Fibroblast of skin of left quadriceps (primary cell): ENCODE results near the gene LEFTY1.
A peak's percentile ranks its signal among the peaks of the same experiment; 100 is the strongest.
"Not testable (repeated sequence)": the region's sequence is repeated elsewhere in the genome, so short reads cannot be mapped to it uniquely, and the experiment has no call there.

Experiments used
- DNase-seq, 2 experiments: peaks; one replicate each; pipeline ENCODE4 v3.0.0-alpha.2; 2013; ENCODE audit warnings: low read depth in 2 of 2

LEFTY1 gene, protein sequence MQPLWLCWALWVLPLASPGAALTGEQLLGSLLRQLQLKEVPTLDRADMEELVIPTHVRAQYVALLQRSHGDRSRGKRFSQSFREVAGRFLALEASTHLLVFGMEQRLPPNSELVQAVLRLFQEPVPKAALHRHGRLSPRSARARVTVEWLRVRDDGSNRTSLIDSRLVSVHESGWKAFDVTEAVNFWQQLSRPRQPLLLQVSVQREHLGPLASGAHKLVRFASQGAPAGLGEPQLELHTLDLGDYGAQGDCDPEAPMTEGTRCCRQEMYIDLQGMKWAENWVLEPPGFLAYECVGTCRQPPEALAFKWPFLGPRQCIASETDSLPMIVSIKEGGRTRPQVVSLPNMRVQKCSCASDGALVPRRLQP

DNA sequence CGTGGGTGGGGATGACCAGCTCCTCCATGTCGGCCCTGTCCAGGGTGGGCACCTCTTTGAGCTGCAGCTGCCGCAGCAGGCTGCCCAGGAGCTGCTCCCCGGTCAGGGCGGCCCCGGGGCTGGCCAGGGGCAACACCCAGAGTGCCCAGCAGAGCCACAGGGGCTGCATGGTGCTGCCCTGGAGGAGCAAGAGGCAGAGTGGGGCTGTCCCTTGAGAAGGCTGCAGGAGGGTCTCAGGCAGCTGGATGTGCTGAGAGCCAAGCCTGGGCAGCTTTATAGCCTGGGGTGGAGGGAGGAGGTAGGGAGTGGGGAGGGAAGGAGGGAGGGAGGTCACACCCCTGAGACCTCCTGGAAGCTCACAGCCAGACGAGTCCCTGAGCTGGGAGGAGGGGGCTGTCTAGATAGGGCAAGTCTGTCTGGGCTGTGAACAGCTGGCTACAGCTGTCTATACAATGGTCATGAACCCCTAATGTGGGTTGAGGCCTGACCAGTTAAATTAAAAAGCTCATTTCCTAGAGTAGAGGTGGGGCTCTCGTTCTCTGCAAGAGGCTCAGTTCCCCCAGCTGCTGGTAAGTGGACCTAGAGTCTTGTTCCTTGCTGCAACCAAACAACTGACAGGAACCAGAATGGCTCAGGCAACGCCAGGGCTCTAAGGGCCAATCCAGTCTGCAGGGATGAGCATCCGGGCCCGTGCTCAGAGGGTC, at the start of gene LEFTY1:
Gene LEFTY1, minus strand, starts transcription at position 249 of the 704 bp plus-strand sequence. Its CDS starts 80 bp downstream, at position 169.
- DNase-seq = no peak

DNA sequence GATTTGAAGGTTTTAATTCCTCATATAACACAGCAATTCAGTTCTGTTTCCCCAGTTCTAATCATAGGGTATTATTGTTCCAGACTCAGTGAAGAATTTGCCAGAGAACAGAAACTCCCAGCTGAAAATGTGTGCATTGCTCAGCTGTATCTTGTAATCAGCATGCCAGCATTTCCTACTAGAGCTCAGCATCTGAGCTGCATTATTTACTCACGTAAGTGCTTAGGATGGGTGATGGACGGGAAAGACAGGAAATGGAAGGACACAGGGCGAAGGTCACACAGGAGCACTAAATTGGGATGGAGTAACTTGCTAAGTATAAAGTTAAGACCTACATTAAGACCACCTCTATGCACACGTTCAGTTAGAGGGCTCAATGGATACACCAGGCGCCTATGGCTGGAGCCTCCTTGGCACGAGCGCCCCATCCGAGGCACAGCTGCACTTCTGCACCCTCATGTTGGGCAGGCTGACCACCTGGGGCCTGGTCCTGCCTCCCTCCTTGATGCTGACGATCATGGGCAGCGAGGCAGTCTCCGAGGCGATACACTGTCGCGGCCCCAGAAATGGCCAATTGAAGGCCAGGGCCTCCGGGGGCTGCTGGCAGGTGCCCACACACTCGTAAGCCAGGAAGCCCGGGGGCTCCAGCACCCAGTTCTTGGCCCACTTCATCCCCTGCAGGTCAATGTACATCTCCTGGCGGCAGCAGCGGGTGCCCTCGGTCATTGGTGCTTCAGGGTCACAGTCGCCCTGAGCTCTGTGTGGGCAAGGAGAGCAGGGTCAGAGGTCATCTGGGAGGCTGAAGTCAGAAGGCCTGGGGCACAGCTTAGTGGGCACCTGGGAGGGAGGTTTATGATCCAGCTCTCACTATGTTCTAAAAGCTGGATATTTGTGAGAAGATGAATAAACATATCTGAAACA, 48.4 kb upstream of the LEFTY1 start:
- DNase-seq = no peak

DNA sequence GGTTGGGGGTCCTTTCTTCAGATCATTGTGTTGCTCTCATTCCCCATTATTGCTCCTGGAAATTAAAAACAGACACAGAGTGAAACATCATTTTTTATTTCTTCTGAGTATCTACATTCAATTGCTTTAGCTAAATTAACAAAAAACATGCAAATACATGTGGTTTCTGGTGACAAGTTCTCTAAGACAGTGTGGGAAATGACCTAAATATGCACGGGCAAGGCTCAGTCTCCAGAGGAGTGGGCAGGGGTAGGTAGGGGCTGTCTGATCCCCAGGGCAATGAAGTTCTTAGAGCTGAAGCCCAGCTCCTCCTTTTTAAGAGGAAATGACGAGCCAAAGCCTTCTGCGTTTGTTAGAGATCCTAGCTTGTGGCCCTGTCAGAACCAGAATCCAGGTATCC, 47.6 kb upstream of the LEFTY1 start:
- no peak for DNase-seq

DNA sequence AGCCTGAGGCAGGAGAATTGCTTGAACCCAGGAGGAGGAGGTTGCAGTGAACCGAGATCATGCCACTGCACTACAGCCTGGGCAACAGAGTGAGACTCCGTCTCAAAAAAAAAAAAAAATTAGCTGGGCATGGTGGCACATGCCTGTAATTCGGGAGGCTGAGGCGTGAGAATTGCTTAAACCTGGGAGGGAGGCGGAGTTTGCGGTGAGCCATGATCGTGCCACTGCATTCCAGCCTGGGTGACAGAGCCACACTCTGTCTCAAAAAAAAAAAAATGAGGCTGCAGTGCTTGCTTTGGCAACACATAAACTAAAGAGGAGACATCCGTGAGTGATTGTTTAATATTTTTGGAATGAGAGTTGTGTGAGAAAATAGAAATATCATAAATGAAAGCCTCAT, 47.1 kb upstream of the LEFTY1 start:
- not testable (repeated sequence) for DNase-seq

DNA sequence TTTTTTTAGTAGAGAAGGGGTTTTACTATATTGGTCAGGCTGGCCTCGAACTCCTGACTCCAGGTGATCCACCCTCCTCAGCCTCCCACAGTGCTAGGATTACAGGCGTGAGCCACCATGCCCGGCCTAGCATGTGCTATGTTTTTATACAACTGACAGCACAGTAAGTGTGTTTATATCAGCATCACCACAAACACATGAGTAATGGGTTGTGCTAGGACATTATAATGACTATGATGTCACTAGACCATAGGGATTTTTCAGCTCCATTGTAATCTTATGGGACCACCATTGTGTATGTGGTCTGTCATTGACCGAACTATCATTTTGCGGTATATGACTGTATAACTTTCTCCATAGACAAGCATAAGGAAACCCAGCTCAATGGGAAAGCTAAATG, 45.8 kb upstream of the LEFTY1 start:
- no peak for DNase-seq

DNA sequence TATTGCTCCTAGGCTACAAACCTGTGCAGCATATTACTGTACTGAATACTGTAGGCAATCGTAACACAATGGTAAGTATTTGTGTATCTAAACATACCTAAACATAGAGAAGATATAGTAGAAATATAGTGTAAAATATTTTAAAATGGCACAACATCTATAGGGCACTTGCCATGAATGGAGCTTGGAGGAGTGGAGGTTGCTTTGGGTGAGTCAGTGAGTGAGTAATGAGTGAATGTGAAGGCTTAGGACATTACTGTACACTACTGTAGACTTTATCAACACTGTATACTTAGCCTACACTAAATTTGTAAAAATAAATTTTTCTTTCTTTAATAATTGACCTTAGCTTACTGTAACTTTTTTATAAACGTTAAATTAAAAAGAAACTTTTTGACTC, 44.1 kb upstream of the LEFTY1 start:
- DNase-seq = no peak

DNA sequence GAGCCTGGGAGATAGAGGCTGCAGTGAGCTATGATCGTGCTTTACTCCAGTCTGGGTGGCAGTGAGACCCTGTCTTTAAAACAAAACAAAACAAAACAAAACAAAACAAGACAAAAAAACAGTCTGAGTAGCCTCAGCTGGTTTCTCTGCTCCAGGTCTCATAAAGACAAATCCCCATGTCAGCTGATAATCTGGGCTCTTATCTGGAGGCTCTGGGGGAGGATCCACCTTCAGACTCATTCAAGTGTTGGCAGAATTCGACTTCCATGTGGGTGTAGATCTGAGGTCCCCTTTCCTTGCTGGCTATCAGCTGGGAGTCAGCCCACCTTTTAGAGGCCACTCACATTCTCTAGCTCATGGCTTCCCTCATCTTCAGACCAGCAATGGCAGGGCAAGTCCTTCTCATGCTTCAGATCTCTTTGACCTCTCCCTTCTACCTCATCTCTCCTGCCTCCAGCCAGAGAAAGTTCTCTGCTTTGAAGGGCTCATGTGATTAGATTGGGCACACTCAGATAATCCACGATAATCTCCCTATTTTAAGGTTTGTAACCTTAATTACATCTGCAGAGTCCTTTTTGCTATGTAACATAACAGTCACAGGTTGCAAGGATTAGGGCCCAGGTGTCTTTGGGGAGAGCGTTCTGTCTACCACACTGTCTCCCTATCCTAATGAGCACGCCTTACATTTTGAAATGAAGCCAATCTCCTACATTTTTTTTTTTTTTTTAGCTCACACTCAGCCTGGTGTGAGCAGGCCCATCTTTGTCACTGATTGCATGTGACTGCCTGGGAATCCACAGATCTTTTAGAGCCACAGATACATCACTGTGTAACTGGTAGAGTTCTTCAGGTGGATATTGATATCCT, 42.6 kb upstream of the LEFTY1 start:
- no peak for DNase-seq

DNA sequence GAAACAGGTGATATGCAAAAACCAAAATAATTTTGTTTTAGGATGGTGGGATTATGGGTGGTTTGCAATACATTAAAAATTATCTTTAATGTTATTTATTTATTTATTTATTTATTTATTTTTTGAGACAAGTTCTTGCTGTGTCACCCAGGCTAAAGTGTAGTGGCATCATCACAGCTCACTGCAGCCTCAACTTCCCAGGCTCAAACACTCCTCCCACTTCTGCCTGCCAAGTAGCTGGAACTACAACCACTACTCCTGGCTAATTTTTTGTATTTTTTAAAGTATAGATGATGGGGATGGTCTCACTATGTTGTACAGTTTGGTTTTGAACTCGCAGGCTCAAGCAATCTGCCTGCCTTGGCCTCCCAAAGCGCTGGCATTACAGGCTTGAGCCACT, 41.6 kb upstream of the LEFTY1 start:
- DNase-seq = no peak

DNA sequence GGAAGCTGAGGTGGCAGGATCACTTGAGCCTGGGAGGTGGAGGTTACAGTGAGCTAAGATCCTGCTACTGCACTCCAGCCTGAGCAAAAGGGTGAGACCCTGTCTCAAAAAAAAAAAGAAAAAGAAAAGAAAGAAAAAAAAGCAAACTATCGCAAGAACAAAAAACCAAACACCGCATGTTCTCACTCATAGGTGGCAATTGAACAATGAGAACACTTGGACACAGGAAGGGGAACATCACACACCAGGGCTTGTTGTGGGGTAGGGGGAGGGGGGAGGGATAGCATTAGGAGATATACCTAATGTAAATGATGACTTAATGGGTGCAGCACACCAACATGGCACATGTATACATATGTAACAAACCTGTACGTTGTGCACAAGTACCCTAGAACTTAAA, 40.5 kb upstream of the LEFTY1 start:
- not testable (repeated sequence) for DNase-seq

DNA sequence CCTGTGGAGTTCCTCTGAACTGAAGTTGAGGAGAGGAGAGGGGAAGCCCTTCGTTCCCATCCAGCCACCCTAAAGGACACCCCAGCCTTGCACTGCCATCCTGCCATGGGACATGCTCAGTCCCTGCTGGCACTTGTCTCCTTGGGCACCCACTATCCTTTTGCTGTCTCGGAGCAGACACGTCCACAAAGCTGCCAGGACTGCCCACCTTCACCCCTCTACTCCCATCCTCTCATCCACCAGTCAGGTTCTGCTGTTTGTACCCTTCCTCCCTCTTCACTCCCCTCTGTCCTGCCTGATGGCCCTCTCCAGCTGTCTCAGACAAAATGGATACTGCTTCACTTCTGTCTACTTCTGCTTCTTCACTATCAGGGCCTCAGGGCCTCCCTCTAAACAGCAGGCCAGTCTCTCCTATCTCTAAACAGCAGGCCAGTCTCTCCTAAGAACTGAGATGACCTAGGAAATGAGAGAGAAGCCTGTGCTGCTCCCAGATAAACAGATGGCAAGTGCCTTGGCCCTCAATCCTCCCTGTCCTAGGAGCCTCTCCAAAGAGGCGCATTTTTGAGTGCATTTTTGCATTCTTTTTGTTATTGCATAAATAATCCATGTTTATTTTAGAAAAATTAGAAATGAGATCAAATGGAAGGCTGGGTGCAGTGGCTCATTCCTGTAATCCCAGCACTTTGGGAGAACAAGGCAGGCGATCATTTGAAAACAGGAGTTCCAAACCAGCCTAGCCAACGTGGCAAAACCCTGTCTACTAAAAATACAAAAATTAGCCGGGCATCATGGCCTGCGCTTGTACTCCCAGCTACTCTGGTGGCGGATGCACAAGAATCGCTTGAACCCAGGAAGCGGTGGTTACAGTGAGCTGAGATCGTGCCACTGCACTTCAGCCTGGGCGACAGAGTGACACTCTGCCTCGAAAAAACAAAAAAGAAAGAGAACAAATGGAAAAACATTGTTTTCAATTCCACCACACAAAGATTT, 39.5 kb upstream of the LEFTY1 start:
- no peak for DNase-seq

DNA sequence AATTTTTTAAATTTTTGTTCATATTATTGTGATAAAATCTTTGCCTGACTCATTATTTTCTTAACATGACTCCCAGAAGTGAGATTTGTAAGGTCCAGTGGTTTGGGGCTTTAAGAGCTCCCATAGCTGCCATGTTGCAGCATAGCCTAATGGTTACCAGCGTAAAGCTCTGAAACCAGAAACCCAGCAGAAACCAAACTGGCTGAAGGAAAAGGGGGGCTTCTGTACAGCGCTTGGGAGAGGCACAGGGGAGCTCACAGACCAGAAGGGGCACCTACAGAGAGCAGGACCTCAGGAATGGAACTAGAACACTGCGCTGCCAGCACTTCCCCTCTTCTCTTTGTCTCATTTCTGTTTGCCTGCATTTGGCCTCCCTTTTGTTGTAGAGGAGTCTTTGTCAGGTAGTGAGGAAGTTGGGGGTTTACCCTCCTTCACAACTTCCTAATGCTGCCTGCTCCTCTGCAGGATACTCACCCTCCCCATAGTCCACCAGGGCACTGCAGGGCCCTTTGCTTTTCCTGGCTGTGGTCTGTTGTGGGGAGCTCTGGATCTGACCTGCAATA, 37.7 kb upstream of the LEFTY1 start:
- DNase-seq = no peak

DNA sequence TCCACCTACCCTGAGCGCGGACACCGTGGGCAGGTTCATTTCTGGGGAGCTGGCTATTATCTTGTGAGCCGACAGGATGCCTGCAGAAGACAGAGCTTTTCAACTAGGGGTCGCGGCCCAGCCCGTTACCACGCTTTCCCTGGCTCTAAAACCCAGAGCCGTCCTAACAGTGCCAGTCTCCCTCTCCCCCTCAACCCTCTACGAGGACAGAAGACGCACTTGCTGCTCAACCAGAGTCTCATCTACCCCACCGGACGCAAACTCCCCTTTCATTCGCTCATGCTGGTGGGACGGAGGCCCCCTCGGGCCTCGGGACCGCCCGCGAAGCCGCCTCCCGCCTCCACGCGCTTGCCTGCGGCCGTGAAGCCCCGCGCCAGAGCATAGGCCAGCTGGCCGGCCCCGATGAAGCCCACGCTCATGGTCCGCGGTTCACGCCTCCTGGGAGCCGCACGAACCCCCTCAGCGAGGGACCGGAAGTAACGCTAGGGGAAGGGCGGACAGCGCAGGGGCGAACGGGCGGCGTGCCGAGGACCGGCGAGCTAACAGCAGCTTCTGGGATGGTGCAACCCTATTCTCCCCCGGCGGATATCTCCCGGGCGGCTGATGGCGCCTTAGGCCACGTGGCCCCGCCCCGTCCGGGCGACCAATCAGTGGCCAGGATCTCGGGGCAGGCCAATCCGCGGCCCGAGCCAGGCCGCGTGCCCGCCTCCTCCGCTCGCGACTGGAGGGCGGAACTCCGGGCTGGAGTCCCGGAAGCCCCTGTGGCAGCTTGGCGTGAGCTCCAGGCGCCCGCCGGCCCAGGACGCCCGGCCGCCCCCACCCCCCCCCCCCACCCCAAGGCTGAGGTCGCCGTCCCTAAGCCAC, 35.0 kb upstream of the LEFTY1 start, which contains the start of gene PYCR2:
Gene PYCR2, minus strand, starts transcription at position 559 of the 864 bp plus-strand sequence. Its CDS starts 140 bp downstream, at position 419.
- DNase-seq = peak; percentile 89 to 91

DNA sequence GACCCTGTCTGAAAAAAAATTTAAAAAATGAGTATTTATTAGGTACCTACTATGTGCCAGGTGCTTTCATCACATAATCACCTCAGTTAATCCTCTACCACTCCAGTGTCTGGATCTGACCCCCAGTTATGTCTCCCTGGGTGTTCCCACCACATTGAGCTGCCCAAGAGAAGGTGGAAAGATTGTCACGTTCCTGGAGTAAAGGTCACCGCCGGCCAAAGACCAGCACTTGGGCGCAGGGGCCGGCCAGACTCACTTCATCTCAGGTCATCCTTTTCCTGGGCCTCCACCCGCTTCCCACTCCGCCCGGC, 34.4 kb upstream of the LEFTY1 start:
- no peak for DNase-seq

DNA sequence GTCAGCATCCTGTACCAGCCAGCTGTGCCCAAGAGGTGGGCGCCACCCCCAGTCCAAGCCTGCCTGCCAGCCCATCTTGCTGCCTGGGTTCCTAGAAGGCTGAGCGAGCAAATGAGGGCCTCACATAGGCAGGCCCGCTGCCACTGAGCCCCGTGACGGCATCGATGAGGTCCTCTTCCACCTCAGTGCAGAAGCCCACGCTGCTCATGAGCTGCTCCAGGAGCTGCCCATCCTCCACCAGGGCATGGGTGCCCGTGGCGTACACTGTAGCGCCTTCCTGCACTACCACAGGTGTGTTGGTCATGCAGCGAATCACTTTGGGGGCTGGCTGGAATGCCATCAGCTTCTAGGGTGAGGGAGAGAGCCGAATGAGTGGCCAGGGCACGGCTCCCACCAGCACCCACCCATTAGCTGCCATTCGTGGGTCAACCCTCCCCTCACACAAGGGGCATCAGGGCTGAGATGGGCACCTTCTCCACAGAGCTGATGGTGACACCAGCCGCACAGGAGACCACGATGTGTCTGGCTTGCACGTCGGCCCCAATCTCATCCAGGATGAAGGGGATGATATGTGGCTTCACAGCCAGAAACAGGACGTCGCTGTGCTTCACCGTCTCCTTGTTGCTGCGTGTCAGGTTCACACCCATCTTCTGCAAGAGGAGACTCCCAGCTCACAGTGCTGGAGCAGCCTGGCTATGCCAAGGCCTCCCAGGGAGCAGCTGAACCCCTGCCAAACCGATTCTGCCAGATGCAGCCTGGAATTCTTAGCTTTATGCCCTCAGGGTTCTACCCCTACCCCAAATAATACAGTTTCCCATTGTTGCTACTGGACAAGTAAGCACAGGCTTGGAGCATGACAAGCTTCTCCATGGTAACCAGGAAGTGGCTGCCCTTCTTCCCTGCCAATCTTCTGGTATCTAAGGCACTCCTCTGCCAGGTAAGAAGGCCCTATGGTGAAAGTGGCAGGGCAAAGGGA, 33.1 kb upstream of the LEFTY1 start:
- no peak for DNase-seq

DNA sequence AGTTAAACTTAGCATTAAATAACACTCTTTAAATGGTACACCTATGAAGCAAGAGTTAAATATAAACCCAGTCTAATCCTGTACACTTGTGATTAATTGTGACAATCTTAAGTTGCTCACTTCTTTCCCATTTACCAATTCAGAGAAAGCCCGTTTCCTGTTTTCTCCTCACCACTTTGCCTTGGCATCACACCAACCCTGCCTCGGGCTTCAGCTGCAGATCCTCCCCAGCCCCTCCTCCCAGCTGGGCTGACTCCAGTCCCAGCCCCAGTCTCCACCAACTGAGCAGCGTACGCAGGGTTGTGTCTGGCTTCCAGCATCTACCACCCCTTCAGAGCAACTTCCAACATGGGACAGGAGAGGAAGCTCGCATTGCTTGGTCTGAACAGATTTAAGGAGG, 31.0 kb upstream of the LEFTY1 start:
- DNase-seq = peak; percentile 44 to 47

DNA sequence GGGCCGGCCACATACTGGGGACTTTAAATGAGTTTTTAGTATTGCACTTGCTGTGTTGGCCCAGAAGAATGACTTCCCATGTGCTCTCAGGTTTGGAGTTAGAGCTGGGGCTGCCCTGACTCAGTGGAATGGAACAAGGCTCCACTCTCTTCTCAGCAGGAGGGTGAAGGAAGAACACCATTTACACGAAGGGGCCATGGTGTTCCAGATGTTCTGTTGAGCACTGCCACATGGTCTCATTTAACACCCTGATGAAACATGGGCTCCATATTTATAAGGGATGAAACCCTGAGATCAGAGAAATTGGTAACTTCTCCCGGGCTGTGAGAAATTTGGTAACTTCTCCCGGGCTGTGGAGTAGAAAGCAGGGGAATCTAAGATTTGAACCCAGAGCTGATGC, 29.3 kb upstream of the LEFTY1 start:
- DNase-seq = no peak

DNA sequence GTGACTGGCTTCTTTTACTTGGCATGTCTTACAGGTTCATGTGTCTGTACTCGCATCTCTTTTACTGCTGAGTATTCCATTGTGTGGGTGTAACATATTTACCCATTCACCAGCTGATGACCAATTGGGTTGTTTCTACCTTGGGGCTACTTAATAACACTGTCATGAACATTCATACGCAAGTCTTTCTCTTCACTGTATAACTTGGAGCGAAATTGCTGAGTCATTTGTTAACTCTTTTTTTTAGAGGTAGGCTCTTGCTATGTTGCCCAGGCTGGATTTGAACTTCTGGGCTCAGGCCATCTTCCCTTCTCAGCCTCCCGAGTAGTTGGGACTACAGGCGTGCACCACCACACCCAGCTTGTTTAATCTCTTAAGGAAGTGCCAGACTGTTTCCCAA, 28.6 kb upstream of the LEFTY1 start:
- DNase-seq = no peak

DNA sequence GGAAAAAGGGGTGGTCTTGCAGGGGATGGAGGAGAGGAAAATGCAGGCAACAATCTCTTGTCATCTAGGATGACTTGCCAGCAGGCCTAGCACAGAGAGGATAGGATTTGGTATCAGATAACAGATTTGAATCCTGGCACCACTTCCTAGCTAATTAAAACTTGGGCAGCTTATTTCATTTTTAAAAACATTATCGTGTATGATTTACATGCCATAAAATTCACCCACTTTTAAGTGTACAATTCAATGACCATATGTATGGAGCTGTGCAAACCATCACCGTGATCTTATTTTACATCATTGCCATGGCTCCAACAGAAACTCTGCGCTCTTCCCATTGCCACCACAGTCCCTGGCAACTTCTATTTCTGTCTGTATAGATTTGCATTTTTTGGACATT, 28.2 kb upstream of the LEFTY1 start:
- DNase-seq = no peak
